HG02588 (cell line): ENCODE measurements around the gene AGL.
"Not testable (repeated sequence)": the region's sequence is repeated elsewhere in the genome, so short reads cannot be mapped to it uniquely, and the experiment has no call there.

ENCODE experiments used
- ATAC-seq: cut with Tn5 transposase; IDR thresholded peaks from one replicate; pipeline ENCODE4 v1.9.1; 2021; ENCODE audit warnings: mild to moderate bottlenecking, moderate library complexity; ENCODE audit not compliant: unreplicated experiment

The AGL gene

GRCh38 chr1:99850459-99851291 lies 514 bp downstream of the AGL start:
- ATAC-seq = peak; percentile 6

- ATAC-seq = no peak
Observed at GRCh38 chr1:99851850-99852454, 1.8 kb downstream of the AGL start.

- no peak for ATAC-seq
Observed at GRCh38 chr1:99852648-99853047, 2.5 kb downstream of the AGL start.

GRCh38 chr1:99855914-99856450 lies 5.8 kb downstream of the AGL start:
- no peak for ATAC-seq

- ATAC-seq = not testable (repeated sequence)
Observed at GRCh38 chr1:99857041-99857440, 6.9 kb downstream of the AGL start.

- no peak for ATAC-seq
Observed at GRCh38 chr1:99858286-99858685, 8.1 kb downstream of the AGL start.

GRCh38 chr1:99858881-99859280 lies 8.7 kb downstream of the AGL start:
- ATAC-seq = no peak

- no peak for ATAC-seq
Observed at GRCh38 chr1:99860703-99861102, 10.5 kb downstream of the AGL start.

GRCh38 chr1:99867682-99868081 lies 17.5 kb downstream of the AGL start:
- ATAC-seq = no peak

GRCh38 chr1:99869304-99869703 lies 19.1 kb downstream of the AGL start:
- ATAC-seq = no peak

- no peak for ATAC-seq
Observed at GRCh38 chr1:99869723-99870122, 19.6 kb downstream of the AGL start.

- no peak for ATAC-seq
Observed at GRCh38 chr1:99872063-99872462, 21.9 kb downstream of the AGL start.

- ATAC-seq = no peak
Observed at GRCh38 chr1:99877568-99877967, 27.4 kb downstream of the AGL start.

- ATAC-seq = no peak
Observed at GRCh38 chr1:99886179-99886578, 36.0 kb downstream of the AGL start.

- ATAC-seq = no peak
Observed at GRCh38 chr1:99886841-99887240, 36.7 kb downstream of the AGL start.

GRCh38 chr1:99887890-99888289 lies 37.7 kb downstream of the AGL start:
- no peak for ATAC-seq

- no peak for ATAC-seq
Observed at GRCh38 chr1:99891997-99892396, 41.8 kb downstream of the AGL start.

- ATAC-seq = not testable (repeated sequence)
Observed at GRCh38 chr1:99903278-99903677, 53.1 kb downstream of the AGL start.

- no peak for ATAC-seq
Observed at GRCh38 chr1:99906535-99906934, 56.4 kb downstream of the AGL start.

- no peak for ATAC-seq
Observed at GRCh38 chr1:99917214-99917613, 67.1 kb downstream of the AGL start.

- ATAC-seq = no peak
Observed at GRCh38 chr1:99919220-99919619, 69.1 kb downstream of the AGL start.

- no peak for ATAC-seq
Observed at GRCh38 chr1:99934801-99935200, 84.6 kb downstream of the AGL start.
